HG02973 (cell line): ENCODE data around the gene TWF1.
"Not testable (repeated sequence)": the region's sequence is repeated elsewhere in the genome, so short reads cannot be mapped to it uniquely, and the experiment has no call there.

Source experiments
- ATAC-seq: cut with Tn5 transposase; IDR thresholded peaks from one replicate; pipeline ENCODE4 v1.9.1; 2021; ENCODE audit warnings: moderate library complexity; ENCODE audit not compliant: unreplicated experiment

TWF1 gene

GRCh38 chr12:43806737-43807072 lies 588 bp upstream of the TWF1 start:
- no peak for ATAC-seq

GRCh38 chr12:43805149-43805859 lies 813 bp downstream of the TWF1 start:
- no peak for ATAC-seq

GRCh38 chr12:43797561-43798217 lies 8.4 kb downstream of the TWF1 start:
- ATAC-seq: no peak

- no peak for ATAC-seq
These were observed 10.3 kb downstream of the TWF1 start for GRCh38 chr12:43795716-43796280.

- no peak for ATAC-seq
These were observed 16.2 kb downstream of the TWF1 start for GRCh38 chr12:43789941-43790340.

- no peak for ATAC-seq
These were observed 19.0 kb downstream of the TWF1 start for GRCh38 chr12:43786899-43787693.

GRCh38 chr12:43776498-43776897 lies 29.6 kb downstream of the TWF1 start:
- peak; percentile 50 for ATAC-seq

GRCh38 chr12:43766291-43766690 lies 39.8 kb downstream of the TWF1 start:
- no peak for ATAC-seq

- no peak for ATAC-seq
These were observed 41.6 kb downstream of the TWF1 start for GRCh38 chr12:43764528-43764927.

- no peak for ATAC-seq
These were observed 42.3 kb downstream of the TWF1 start for GRCh38 chr12:43763769-43764168.

GRCh38 chr12:43762596-43762995 lies 43.5 kb downstream of the TWF1 start:
- no peak for ATAC-seq

- ATAC-seq: no peak
These were observed 44.6 kb downstream of the TWF1 start for GRCh38 chr12:43761500-43761899.

- no peak for ATAC-seq
These were observed 45.7 kb downstream of the TWF1 start for GRCh38 chr12:43760396-43760795.

- peak; percentile 98 for ATAC-seq
These were observed 47.2 kb downstream of the TWF1 start, which contains the start of the genes IRAK4 and PUS7L for GRCh38 chr12:43758728-43759563. Gene IRAK4 (plus strand): TSS chr12:43758951. CDS start chr12:43768112, 9,161 bp downstream. Gene PUS7L (minus strand): TSS chr12:43758790. CDS start chr12:43755245, 3,545 bp downstream.

GRCh38 chr12:43758247-43758727 lies 47.8 kb downstream of the TWF1 start:
- peak; percentile 0 for ATAC-seq

GRCh38 chr12:43754015-43754414 lies 52.1 kb downstream of the TWF1 start:
- ATAC-seq: no peak

GRCh38 chr12:43751360-43751759 lies 54.8 kb downstream of the TWF1 start:
- ATAC-seq: not testable (repeated sequence)

- ATAC-seq: no peak
These were observed 55.3 kb downstream of the TWF1 start for GRCh38 chr12:43750814-43751213.

GRCh38 chr12:43749016-43749415 lies 57.1 kb downstream of the TWF1 start:
- no peak for ATAC-seq

- ATAC-seq: no peak
These were observed 61.3 kb downstream of the TWF1 start for GRCh38 chr12:43744826-43745225.
